ENCODE results near the gene OR4D1. TPM values are rescaled to one million over a fixed set of nuclear protein-coding genes. Genes with fewer than 3 reads are reported as not detected.

Gene OR4D1
- total and polyA plus RNA-seq, 2 of the 8 experiments (the other 6 are each of a cell fraction or from before 2014, with no cell fraction given) = 0.32 to 0.39 TPM

DNA sequence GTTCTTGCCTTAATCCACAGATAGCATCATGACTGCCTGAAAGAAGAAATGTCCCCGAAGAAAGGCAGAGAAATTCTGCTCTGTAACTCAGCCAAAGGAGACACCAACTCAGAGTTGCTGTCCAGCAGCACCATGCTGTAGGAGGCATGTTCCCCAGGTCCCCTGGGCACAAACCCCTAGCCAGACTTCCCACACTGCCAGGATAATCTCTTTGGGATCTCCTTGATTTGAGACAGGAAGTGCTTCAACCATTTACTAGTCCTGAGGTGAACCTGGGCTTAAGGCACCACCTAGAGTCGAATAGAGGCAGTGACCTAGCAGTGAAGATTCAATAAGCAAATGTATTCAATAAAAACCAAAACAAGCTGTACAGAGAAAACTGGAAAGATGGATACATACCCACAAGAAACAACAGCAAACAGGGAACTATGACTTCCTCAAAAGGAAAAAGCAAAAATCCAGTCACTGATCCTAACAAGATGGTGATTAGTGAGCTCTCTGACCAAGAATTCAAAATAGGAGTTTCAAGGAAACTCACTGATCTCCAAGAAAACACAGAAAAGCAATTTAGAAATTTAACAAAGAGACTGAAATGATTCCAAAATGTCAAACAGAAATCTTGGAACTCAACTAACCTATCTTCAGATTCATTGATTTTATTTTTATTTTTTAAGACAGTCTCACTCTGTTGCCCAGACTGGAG, 24.3 kb downstream of the OR4D1 start:
- Histone ChIP-seq H3K27ac (ENCODE audit: low read depth, low read length) (no peak overlapping the region), H2BK5ac (ENCODE audit: low read depth, low read length) (no peak overlapping the region), H2BK120ac (replicated peaks; ENCODE audit: low read depth, low read length) (no peak overlapping the region), H3K79me2 (ENCODE audit: control insufficient read depth in 1 of 2, insufficient read depth in 2 of 2, low read length in 2 of 2) (no peaks in the 10 kb centered on the region), H2BK12ac (ENCODE audit: low read depth, low read length) (no peak overlapping the region), H4K8ac (ENCODE audit: extremely low read depth, insufficient read depth, low read length) (no peak overlapping the region), H4K91ac (replicated peaks; ENCODE audit: insufficient read length, low read length) (no peak overlapping the region), H3K9me3 (ENCODE audit: insufficient read depth in 2 of 2, low read depth in 1 of 2, low read length in 1 of 2) (no peaks in the 10 kb centered on the region), H4K5ac (ENCODE audit: insufficient read length, low read depth, low read length) (no peak overlapping the region), H3K9ac (replicated peaks in 1 of 4; ENCODE audit: extremely low read depth in 1 of 4, low read depth in 3 of 4, low read length in 3 of 4) (no peak overlapping the region), H3K56ac (replicated peaks; ENCODE audit: insufficient read length, low read depth, low read length) (no peak overlapping the region), H3K4me1 (replicated peaks in 1 of 4; ENCODE audit: control insufficient read depth in 3 of 4, insufficient read depth in 4 of 4, low read length in 3 of 4) (no peaks in the 10 kb centered on the region), H3K23ac (ENCODE audit: insufficient read length) (no peak overlapping the region), H2AFZ (ENCODE audit: low read length) (0 out of 2 replicates have a peak overlapping the region, but pooled peaks have one; percentile 8), H3K4ac (replicated peaks; ENCODE audit: insufficient read length, low read depth, low read length) (no peak overlapping the region), H2AK5ac (ENCODE audit: low read depth, low read length) (no peak overlapping the region), H3K79me1 (ENCODE audit: low read depth, low read length) (no peaks in the 10 kb centered on the region), H3K23me2 (ENCODE audit: low read depth, low read length) (no peaks in the 10 kb centered on the region), H3K18ac (ENCODE audit: extremely low read depth, low read length) (no peak overlapping the region), H3K4me2 (ENCODE audit: insufficient read depth in 1 of 2, low read depth in 2 of 2, low read length in 2 of 2) (no peak overlapping the region), H3K27me3 (replicated peaks in 1 of 4; ENCODE audit: control insufficient read depth in 3 of 4, extremely low read depth in 1 of 4, insufficient read depth in 3 of 4, low read length in 3 of 4) (peaks cover 0 to 3% (median 2%) of the 10 kb centered on the region in 4 experiments; a peak in 1 of 7 replicates), H2BK15ac (ENCODE audit: low read length) (no peak overlapping the region), H3K4me3 (ENCODE audit: extremely low read depth in 1 of 4, insufficient read depth in 2 of 4, low read depth in 3 of 4, low read length in 4 of 4) (no peak overlapping the region), H3K14ac (ENCODE audit: insufficient read length) (no peak overlapping the region), H3K36me3 (ENCODE audit: control insufficient read depth in 2 of 4, insufficient read depth in 4 of 4, low read length in 3 of 4) (no peaks in the 10 kb centered on the region), H2BK20ac (ENCODE audit: low read length) (no peak overlapping the region), H4K20me1 (replicated peaks in 1 of 2; ENCODE audit: control insufficient read depth in 1 of 2, insufficient read depth in 2 of 2, low read length in 2 of 2) (peaks cover 0 to 4% of the 10 kb centered on the region in 2 experiments)
- WGBS, 2 experiments (ENCODE audit: extremely low coverage in 1 of 2, insufficient coverage in 1 of 2, insufficient read length in 1 of 2, insufficient replicate concordance in 2 of 2, low coverage in 1 of 2, low lambda C conversion rate in 2 of 2, missing lambda C conversion rate in 1 of 2) = 45% methylated on average over 2 of the region's 2 CpGs; no CpG with 5 or more reads in 1 of the 2 experiments
- FAIRE-seq (peak; percentile 97), DNase-seq (ENCODE audit: low read depth in 1 of 2, low spot score in 2 of 2) (no peak)
- CTCF ChIA-PET (ENCODE audit: partially characterized antibody) = interaction anchor here (0.6 to 11.5 kb wide), 22 partner anchors 9 to 464 kb away, joined by 3 to 71 read pairs (median 4); no protein-coding TSS in a partner anchor
- POLR2A ChIA-PET (ENCODE audit: partially characterized antibody) = no interaction called here
- TF ChIP-seq SIX5 (IDR thresholded peaks at IDR 0.05; ENCODE audit: low read depth, low read length) = no peak
- no peak for TF ChIP-seq RXRA (IDR thresholded peaks at IDR 0.05; ENCODE audit: insufficient read depth, low read depth, low read length)
- TF ChIP-seq SUZ12 (IDR thresholded peaks at IDR 0.05; ENCODE audit: low read length) = no peak
- TF ChIP-seq, protein P1, sequence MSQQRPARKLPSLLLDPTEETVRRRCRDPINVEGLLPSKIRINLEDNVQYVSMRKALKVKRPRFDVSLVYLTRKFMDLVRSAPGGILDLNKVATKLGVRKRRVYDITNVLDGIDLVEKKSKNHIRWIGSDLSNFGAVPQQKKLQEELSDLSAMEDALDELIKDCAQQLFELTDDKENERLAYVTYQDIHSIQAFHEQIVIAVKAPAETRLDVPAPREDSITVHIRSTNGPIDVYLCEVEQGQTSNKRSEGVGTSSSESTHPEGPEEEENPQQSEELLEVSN (IDR thresholded peaks at IDR 0.05) = no peak
- TF ChIP-seq BACH1 (IDR thresholded peaks at IDR 0.05; ENCODE audit: low read length) = no peak
- no peak for TF ChIP-seq CTBP2 (IDR thresholded peaks at IDR 0.05; ENCODE audit: borderline replicate concordance, insufficient read depth, insufficient read length, low read length)
- peak; percentile 87 to 92 for TF ChIP-seq RAD21 (IDR thresholded peaks at IDR 0.05 in 1 of 2, conservative IDR thresholded peaks at IDR 0.05 in 1 of 2; ENCODE audit: low read depth in 2 of 2, low read length in 2 of 2)
- TF ChIP-seq FOSL1 (IDR thresholded peaks at IDR 0.05; ENCODE audit: insufficient read depth, low read depth, low read length) = no peak
- no peak for TF ChIP-seq POLR2AphosphoS5 (IDR thresholded peaks at IDR 0.05; ENCODE audit: low read depth, low read length)
- TF ChIP-seq CHD1 (IDR thresholded peaks at IDR 0.05; ENCODE audit: low read depth, low read length) = no peak
- TF ChIP-seq ASH2L (IDR thresholded peaks at IDR 0.05; ENCODE audit: low read length) = no peak
- no peak for TF ChIP-seq POLR2A (IDR thresholded peaks at IDR 0.05; ENCODE audit: control extremely low read depth in 1 of 2, low read depth in 2 of 2, low read length in 2 of 2)

Measured in H1 (cell line).